Head of caudate nucleus (tissue), 42 donors: ENCODE measurements around the gene WDR91.

Experiments used
- DNase-seq, 42 donors: peaks; one replicate each; pipeline versions ENCODE4 v3.0.0 to v3.0.0-alpha.2; 2020 to 2021; ENCODE audit warnings: mixed read lengths in 7 of 42
- intact Hi-C: fragments of 100-400 bp; cut with DNase I; formaldehyde crosslinking; loops from one replicate; pipeline ENCODE4 v1.15.0; 2022

Gene WDR91

GRCh38 chr7:135204876-135205275 is 6.5 kb downstream of the WDR91 start:
- intact Hi-C loops = no loop called here
- DNase-seq = no peak

GRCh38 chr7:135204341-135204749 is 7.0 kb downstream of the WDR91 start:
- intact Hi-C loops = no loop called here
- no peak for DNase-seq

- no peak for DNase-seq
- intact Hi-C loops = no loop called here
Observed at GRCh38 chr7:135201350-135201749, 10.0 kb downstream of the WDR91 start.

- peak in 2 of 42 donors; percentile 18 to 33 for DNase-seq
- intact Hi-C loops = no loop called here
Observed at GRCh38 chr7:135200821-135201331, 10.4 kb downstream of the WDR91 start.

GRCh38 chr7:135199439-135199838 is 11.9 kb downstream of the WDR91 start:
- intact Hi-C loops = no loop called here
- peak in 1 of 42 donors; percentile 17 for DNase-seq

- DNase-seq = peak in 2 of 42 donors; percentile 36 to 47
- intact Hi-C loops = no loop called here
Observed at GRCh38 chr7:135197906-135198655, 13.2 kb downstream of the WDR91 start.

GRCh38 chr7:135197343-135197742 is 14.0 kb downstream of the WDR91 start:
- peak in 1 of 42 donors; percentile 33 for DNase-seq

GRCh38 chr7:135195968-135196629 is 15.2 kb downstream of the WDR91 start:
- DNase-seq = no peak

More at GRCh38 chr7:135197343-135197742, 14.0 kb downstream of the WDR91 start:
- intact Hi-C loops = no loop called here

GRCh38 chr7:135195156-135195555 is 16.2 kb downstream of the WDR91 start:
- intact Hi-C loops = no loop called here
- no peak for DNase-seq

More at GRCh38 chr7:135195968-135196629, 15.2 kb downstream of the WDR91 start:
- intact Hi-C loops = no loop called here

GRCh38 chr7:135194494-135195095 is 16.7 kb downstream of the WDR91 start:
- DNase-seq = peak in 1 of 42 donors; percentile 21
- intact Hi-C loops = no loop called here

GRCh38 chr7:135193615-135194081 is 17.7 kb downstream of the WDR91 start:
- intact Hi-C loops = no loop called here
- no peak for DNase-seq

- intact Hi-C loops = no loop called here
- DNase-seq = no peak
Observed at GRCh38 chr7:135192914-135193536, 18.3 kb downstream of the WDR91 start.

GRCh38 chr7:135190703-135191102 is 20.6 kb downstream of the WDR91 start:
- no peak for DNase-seq
- intact Hi-C loops = no loop called here

- intact Hi-C loops = no loop called here
Observed at GRCh38 chr7:135189961-135190360, 21.4 kb downstream of the WDR91 start.

GRCh38 chr7:135189221-135189662 is 22.1 kb downstream of the WDR91 start:
- intact Hi-C loops = no loop called here
- peak in 28 of 42 donors; percentile 28 to 83 (median 58) for DNase-seq

More at GRCh38 chr7:135189961-135190360, 21.4 kb downstream of the WDR91 start:
- no peak for DNase-seq

- intact Hi-C loops = no loop called here
- peak in 21 of 42 donors; percentile 36 to 73 (median 54) for DNase-seq
Observed at GRCh38 chr7:135188298-135188984, 22.9 kb downstream of the WDR91 start.

GRCh38 chr7:135186841-135187253 is 24.5 kb downstream of the WDR91 start:
- DNase-seq = no peak
- intact Hi-C loops = no loop called here

GRCh38 chr7:135186261-135186540 is 25.1 kb downstream of the WDR91 start:
- DNase-seq = no peak
- intact Hi-C loops = no loop called here
